ENCODE measurements around the gene RPL22.

- TF ChIP-seq POLR2A (IDR thresholded peaks at IDR 0.05; ENCODE audit: low read length) (no peak), GATA1 (IDR thresholded peaks at IDR 0.05; ENCODE audit: low read depth, low read length) (no peak)
Observed at GRCh38 chr1:6241107-6241886, 41.9 kb upstream of the RPL22 start.
